DND-41 (cell line): Measurements from ENCODE around the gene NOXRED1.

Source experiments
- ATAC-seq: fragments of 200-7000 bp; cut with Tn5 transposase; 3 replicates; pipeline ENCODE4 v1.9.1; 2021; ENCODE audit warnings: low read depth; ENCODE audit not compliant: insufficient read depth
- DNase-seq: peaks from one replicate; pipeline ENCODE4 v3.0.0-alpha.2; 2020
- H2AFZ ChIP-seq: 2 replicates; pipeline ENCODE4 v1.6.0; 2012; ENCODE audit warnings: low read depth, low read length
- H3K27ac ChIP-seq: 2 replicates; pipeline ENCODE4 v1.5.1; 2012; ENCODE audit warnings: low read length, inconsistent platforms
- H3K27me3 ChIP-seq: fragments of 200-600 bp; sonication (generic); 2 replicates; pipeline ENCODE4 v1.6.0; 2012; ENCODE audit warnings: low read length, mild to moderate bottlenecking, inconsistent platforms; ENCODE audit not compliant: insufficient read depth, poor library complexity
- H3K36me3 ChIP-seq: 2 replicates; pipeline ENCODE4 v1.5.1; 2012; ENCODE audit warnings: low read length, inconsistent platforms; ENCODE audit not compliant: insufficient read depth
- H3K4me1 ChIP-seq: 2 replicates; pipeline ENCODE4 v1.5.1; 2012; ENCODE audit warnings: mild to moderate bottlenecking, low read length; ENCODE audit not compliant: insufficient read depth
- H3K4me2 ChIP-seq: 2 replicates; pipeline ENCODE4 v1.6.0; 2012; ENCODE audit warnings: mild to moderate bottlenecking, moderate library complexity, low read length, inconsistent platforms; ENCODE audit not compliant: insufficient read depth
- H3K4me3 ChIP-seq, 2 experiments: fragments of 200-600 bp in 1 of 2; shearing (Covaris generic) in 1 of 2; 2 replicates each; pipeline ENCODE4 v1.5.1; 2012 to 2016; ENCODE audit warnings: inconsistent platforms in 2 of 2, low read length in 2 of 2, mild to moderate bottlenecking in 2 of 2, low read depth in 1 of 2, moderate library complexity in 1 of 2
- H3K79me2 ChIP-seq: 2 replicates; pipeline ENCODE4 v1.6.0; 2012; ENCODE audit warnings: low read length, inconsistent platforms; ENCODE audit not compliant: insufficient read depth
- H3K9ac ChIP-seq: 2 replicates; pipeline ENCODE4 v1.6.0; 2012; ENCODE audit warnings: low read depth, mild to moderate bottlenecking, inconsistent platforms, low read length, moderate library complexity
- H3K9me3 ChIP-seq: 2 replicates; pipeline ENCODE4 v1.5.1; 2012; ENCODE audit warnings: low read length, moderate library complexity, mild to moderate bottlenecking, inconsistent platforms; ENCODE audit not compliant: insufficient read depth, severe bottlenecking
- H4K20me1 ChIP-seq: 2 replicates; pipeline ENCODE4 v1.6.0; 2012; ENCODE audit warnings: low read length; ENCODE audit not compliant: insufficient read depth
- CTCF ChIP-seq: IDR thresholded peaks from 2 replicates; pipeline ENCODE4 v1.5.1; 2012; ENCODE audit warnings: borderline replicate concordance, low read length, moderate library complexity, mild to moderate bottlenecking; ENCODE audit not compliant: poor library complexity, severe bottlenecking; ENCODE audit errors: extremely low read depth
- EZH2 ChIP-seq: IDR thresholded peaks from 3 replicates; pipeline ENCODE4 v1.6.1; 2012; ENCODE audit warnings: borderline replicate concordance, low read depth, mild to moderate bottlenecking, moderate library complexity, low read length, inconsistent platforms; ENCODE audit not compliant: severe bottlenecking

The NOXRED1 gene

GRCh38 chr14:77353469-77354141, 69.7 kb downstream of the NOXRED1 start:
- ATAC-seq (no peak), DNase-seq (no peak)
- Histone ChIP-seq H3K4me1 (no peaks in the 10 kb centered on the region), H3K27me3 (no peaks in the 10 kb centered on the region), H3K9ac (no peak overlapping the region), H3K4me3 (no peak overlapping the region), H2AFZ (no peak overlapping the region), H4K20me1 (no peaks in the 10 kb centered on the region), H3K9me3 (no peaks in the 10 kb centered on the region), H3K79me2 (peaks cover 16% of the 10 kb centered on the region), H3K36me3 (peaks cover 17% of the 10 kb centered on the region), H3K4me2 (no peak overlapping the region), H3K27ac (no peak overlapping the region)
- no peak for TF ChIP-seq EZH2
- no peak for TF ChIP-seq CTCF

GRCh38 chr14:77347751-77348150, 75.6 kb downstream of the NOXRED1 start:
- Histone ChIP-seq H3K79me2 (peaks cover 3% of the 10 kb centered on the region; the same call in 1 of the 2 replicates), H3K36me3 (peaks cover 36% of the 10 kb centered on the region), H3K4me1 (no peaks in the 10 kb centered on the region), H4K20me1 (no peaks in the 10 kb centered on the region), H3K27me3 (no peaks in the 10 kb centered on the region), H3K4me2 (no peak overlapping the region), H3K9ac (no peak overlapping the region), H3K27ac (no peak overlapping the region), H2AFZ (no peak overlapping the region), H3K4me3 (no peak overlapping the region), H3K9me3 (no peaks in the 10 kb centered on the region)
- no peak for DNase-seq
- no peak for ATAC-seq
- no peak for TF ChIP-seq CTCF
- no peak for TF ChIP-seq EZH2

- H3K9ac ChIP-seq: no peak overlapping the region
- H3K9me3 ChIP-seq: no peaks in the 10 kb centered on the region
- no peaks in the 10 kb centered on the region for H3K4me1 ChIP-seq
- DNase-seq (no peak), ATAC-seq (no peak)
- TF ChIP-seq EZH2: no peak
- no peak for TF ChIP-seq CTCF
- H3K27ac ChIP-seq: no peak overlapping the region
- peaks cover 48% of the 10 kb centered on the region for H3K36me3 ChIP-seq
- no peak overlapping the region for H3K4me3 ChIP-seq
- H3K4me2 ChIP-seq: no peak overlapping the region
- H3K79me2 ChIP-seq: no peaks in the 10 kb centered on the region
- no peaks in the 10 kb centered on the region for H4K20me1 ChIP-seq
- H2AFZ ChIP-seq: no peak overlapping the region
- H3K27me3 ChIP-seq: no peaks in the 10 kb centered on the region
Measured at GRCh38 chr14:77346495-77346894, 76.8 kb downstream of the NOXRED1 start.
